ENCODE measurements around the gene OSBPL1A. TPM values are rescaled to one million over a fixed set of nuclear protein-coding genes. Genes with fewer than 3 reads are reported as not detected.
A peak's percentile ranks its signal among the peaks of the same experiment; 100 is the strongest.

Gene OSBPL1A
- total and polyA plus RNA-seq, 4 donors, result 64.8 to 132 (median 77.3) TPM

GRCh38 chr18:24402209-24402785 lies 4.7 kb upstream of the OSBPL1A start:
- H3K27ac ChIP-seq (ENCODE audit: low read depth, low read length), result no peak overlapping the region
- H3K27me3 ChIP-seq (ENCODE audit: control insufficient read depth, insufficient read depth, low read length), result no peaks in the 10 kb centered on the region
- peaks cover 3% of the 10 kb centered on the region for H3K4me1 ChIP-seq (ENCODE audit: control insufficient read depth, insufficient read depth, low read length)
- no peaks in the 10 kb centered on the region for H3K36me3 ChIP-seq (ENCODE audit: control insufficient read depth, insufficient read depth, low read length)
- DNase-seq (ENCODE audit: low read depth in 4 of 6, low spot score in 6 of 6), result no peak
- WGBS (ENCODE audit: insufficient coverage), result 86% methylated on average over 4 of the region's 6 CpGs
- no peak overlapping the region for H3K4me3 ChIP-seq (ENCODE audit: low read depth, low read length)
- H3K9me3 ChIP-seq (ENCODE audit: control insufficient read depth, insufficient read depth, low read length), result no peaks in the 10 kb centered on the region

GRCh38 chr18:24400587-24400986 lies 3.0 kb upstream of the OSBPL1A start:
- no peaks in the 10 kb centered on the region for H3K27me3 ChIP-seq (ENCODE audit: control insufficient read depth, insufficient read depth, low read length)
- 80% methylated on average over 1 of the region's 2 CpGs for WGBS (ENCODE audit: insufficient coverage)
- DNase-seq (ENCODE audit: low read depth in 4 of 6, low spot score in 6 of 6), result peak in 1 of 6 donors; percentile 20

GRCh38 chr18:24398540-24398939 lies 916 bp upstream of the OSBPL1A start:
- no peak overlapping the region for H3K27ac ChIP-seq (ENCODE audit: low read depth, low read length)
- H3K36me3 ChIP-seq (ENCODE audit: control insufficient read depth, insufficient read depth, low read length), result no peaks in the 10 kb centered on the region
- WGBS (ENCODE audit: insufficient coverage), result 48% methylated on average over 12 of the region's 15 CpGs
- no peaks in the 10 kb centered on the region for H3K27me3 ChIP-seq (ENCODE audit: control insufficient read depth, insufficient read depth, low read length)
- peaks cover 3% of the 10 kb centered on the region for H3K4me1 ChIP-seq (ENCODE audit: control insufficient read depth, insufficient read depth, low read length)
- H3K9me3 ChIP-seq (ENCODE audit: control insufficient read depth, insufficient read depth, low read length), result no peaks in the 10 kb centered on the region
- no peak for DNase-seq (ENCODE audit: low read depth in 4 of 6, low spot score in 6 of 6)
- no peak overlapping the region for H3K4me3 ChIP-seq (ENCODE audit: low read depth, low read length)

More at GRCh38 chr18:24400587-24400986, 3.0 kb upstream of the OSBPL1A start:
- Histone ChIP-seq H3K4me3 (ENCODE audit: low read depth, low read length) (no peak overlapping the region), H3K4me1 (ENCODE audit: control insufficient read depth, insufficient read depth, low read length) (peaks cover 3% of the 10 kb centered on the region), H3K36me3 (ENCODE audit: control insufficient read depth, insufficient read depth, low read length) (no peaks in the 10 kb centered on the region), H3K9me3 (ENCODE audit: control insufficient read depth, insufficient read depth, low read length) (no peaks in the 10 kb centered on the region), H3K27ac (ENCODE audit: low read depth, low read length) (no peak overlapping the region)

- peak overlapping the region; percentile 56 for H3K4me3 ChIP-seq (ENCODE audit: low read depth, low read length)
- H3K36me3 ChIP-seq (ENCODE audit: control insufficient read depth, insufficient read depth, low read length), result no peaks in the 10 kb centered on the region
- peak; percentile 38 to 93 (median 72) for DNase-seq (ENCODE audit: low read depth in 4 of 6, low spot score in 6 of 6)
- no peaks in the 10 kb centered on the region for H3K9me3 ChIP-seq (ENCODE audit: control insufficient read depth, insufficient read depth, low read length)
- peak overlapping the region; percentile 64 for H3K27ac ChIP-seq (ENCODE audit: low read depth, low read length)
- H3K4me1 ChIP-seq (ENCODE audit: control insufficient read depth, insufficient read depth, low read length), result peaks cover 3% of the 10 kb centered on the region
- H3K27me3 ChIP-seq (ENCODE audit: control insufficient read depth, insufficient read depth, low read length), result no peaks in the 10 kb centered on the region
- WGBS (ENCODE audit: insufficient coverage), result under 1% methylated on average over 50 of the region's 50 CpGs
Measured at GRCh38 chr18:24397131-24397693, 412 bp downstream of the OSBPL1A start.

- no peaks in the 10 kb centered on the region for H3K9me3 ChIP-seq (ENCODE audit: control insufficient read depth, insufficient read depth, low read length)
- no peak for DNase-seq (ENCODE audit: low read depth in 4 of 6, low spot score in 6 of 6)
- no peaks in the 10 kb centered on the region for H3K27me3 ChIP-seq (ENCODE audit: control insufficient read depth, insufficient read depth, low read length)
- WGBS (ENCODE audit: insufficient coverage), result 44% methylated on average over 2 of the region's 8 CpGs
- no peak overlapping the region for H3K4me3 ChIP-seq (ENCODE audit: low read depth, low read length)
- H3K36me3 ChIP-seq (ENCODE audit: control insufficient read depth, insufficient read depth, low read length), result no peaks in the 10 kb centered on the region
- H3K27ac ChIP-seq (ENCODE audit: low read depth, low read length), result no peak overlapping the region
- H3K4me1 ChIP-seq (ENCODE audit: control insufficient read depth, insufficient read depth, low read length), result peaks cover 3% of the 10 kb centered on the region
Measured at GRCh38 chr18:24396082-24396633, 1.5 kb downstream of the OSBPL1A start.

- Histone ChIP-seq H3K27me3 (ENCODE audit: control insufficient read depth, insufficient read depth, low read length) (no peaks in the 10 kb centered on the region), H3K4me3 (ENCODE audit: low read depth, low read length) (no peak overlapping the region), H3K27ac (ENCODE audit: low read depth, low read length) (no peak overlapping the region), H3K9me3 (ENCODE audit: control insufficient read depth, insufficient read depth, low read length) (no peaks in the 10 kb centered on the region), H3K36me3 (ENCODE audit: control insufficient read depth, insufficient read depth, low read length) (no peaks in the 10 kb centered on the region), H3K4me1 (ENCODE audit: control insufficient read depth, insufficient read depth, low read length) (peaks cover 3% of the 10 kb centered on the region)
- WGBS (ENCODE audit: insufficient coverage), result 90% methylated on average over 5 of the region's 11 CpGs
- no peak for DNase-seq (ENCODE audit: low read depth in 4 of 6, low spot score in 6 of 6)
Measured at GRCh38 chr18:24395049-24395795, 2.4 kb downstream of the OSBPL1A start.

GRCh38 chr18:24388957-24389356 lies 8.7 kb downstream of the OSBPL1A start:
- no peak overlapping the region for H3K4me3 ChIP-seq (ENCODE audit: low read depth, low read length)
- H3K36me3 ChIP-seq (ENCODE audit: control insufficient read depth, insufficient read depth, low read length), result no peaks in the 10 kb centered on the region
- H3K27ac ChIP-seq (ENCODE audit: low read depth, low read length), result no peak overlapping the region
- H3K27me3 ChIP-seq (ENCODE audit: control insufficient read depth, insufficient read depth, low read length), result no peaks in the 10 kb centered on the region
- no peaks in the 10 kb centered on the region for H3K9me3 ChIP-seq (ENCODE audit: control insufficient read depth, insufficient read depth, low read length)
- no peaks in the 10 kb centered on the region for H3K4me1 ChIP-seq (ENCODE audit: control insufficient read depth, insufficient read depth, low read length)
- peak in 1 of 6 donors; percentile 85 for DNase-seq (ENCODE audit: low read depth in 4 of 6, low spot score in 6 of 6)
- 100% methylated on average over 1 of the region's 3 CpGs for WGBS (ENCODE audit: insufficient coverage)

- no peaks in the 10 kb centered on the region for H3K36me3 ChIP-seq (ENCODE audit: control insufficient read depth, insufficient read depth, low read length)
- no peaks in the 10 kb centered on the region for H3K9me3 ChIP-seq (ENCODE audit: control insufficient read depth, insufficient read depth, low read length)
- H3K27me3 ChIP-seq (ENCODE audit: control insufficient read depth, insufficient read depth, low read length), result no peaks in the 10 kb centered on the region
- H3K4me1 ChIP-seq (ENCODE audit: control insufficient read depth, insufficient read depth, low read length), result no peaks in the 10 kb centered on the region
- no peak overlapping the region for H3K27ac ChIP-seq (ENCODE audit: low read depth, low read length)
- WGBS (ENCODE audit: insufficient coverage), result no CpG with 5 or more reads among the region's 6 CpGs
- DNase-seq (ENCODE audit: low read depth in 4 of 6, low spot score in 6 of 6), result no peak
- H3K4me3 ChIP-seq (ENCODE audit: low read depth, low read length), result no peak overlapping the region
Measured at GRCh38 chr18:24386681-24387080, 10.9 kb downstream of the OSBPL1A start.

- no peak overlapping the region for H3K4me3 ChIP-seq (ENCODE audit: low read depth, low read length)
- WGBS (ENCODE audit: insufficient coverage), result no CpG with 5 or more reads among the region's 1 CpG
- no peak for DNase-seq (ENCODE audit: low read depth in 4 of 6, low spot score in 6 of 6)
- H3K4me1 ChIP-seq (ENCODE audit: control insufficient read depth, insufficient read depth, low read length), result no peaks in the 10 kb centered on the region
- H3K36me3 ChIP-seq (ENCODE audit: control insufficient read depth, insufficient read depth, low read length), result peaks cover 7% of the 10 kb centered on the region
- no peaks in the 10 kb centered on the region for H3K9me3 ChIP-seq (ENCODE audit: control insufficient read depth, insufficient read depth, low read length)
- H3K27ac ChIP-seq (ENCODE audit: low read depth, low read length), result no peak overlapping the region
- no peaks in the 10 kb centered on the region for H3K27me3 ChIP-seq (ENCODE audit: control insufficient read depth, insufficient read depth, low read length)
Measured at GRCh38 chr18:24381126-24381525, 16.5 kb downstream of the OSBPL1A start.
